Measurements from ENCODE around the gene ASGR1. TPM values are rescaled to one million over a fixed set of nuclear protein-coding genes. Genes with fewer than 3 reads are reported as not detected.
"Not testable (repeated sequence)": the region's sequence is repeated elsewhere in the genome, so short reads cannot be mapped to it uniquely, and the experiment has no call there.

The ASGR1 gene
- total and polyA plus RNA-seq, 2 of the 4 experiments (the other 2 are of a cell fraction): 1.3 to 3.8 TPM

- CTCF ChIA-PET; H3K4me1 ChIP-seq (ENCODE audit: control insufficient read depth, insufficient read depth, low read length); H3K56ac ChIP-seq (ENCODE audit: extremely low read depth, insufficient read depth, low read length); H3K27ac ChIP-seq (ENCODE audit: insufficient read depth, low read length); H4K20me1 ChIP-seq (ENCODE audit: insufficient read depth, low read length); POLR2A ChIA-PET (ENCODE audit: unreplicated experiment); dilution Hi-C loops (cut with HindIII; ENCODE audit: low sequenced_read_pairs, unreplicated experiment); H2AK5ac ChIP-seq (ENCODE audit: low read depth, low read length); BruUV-seq (replicated peaks); H3K18ac ChIP-seq (ENCODE audit: low read depth, low read length); H3K9me1 ChIP-seq (ENCODE audit: insufficient read depth, low read length); H3K4me3 ChIP-seq (ENCODE audit: insufficient read depth, low read depth, low read length); H3K23ac ChIP-seq (ENCODE audit: low read depth, low read length); H3K4me2 ChIP-seq (ENCODE audit: low read depth, low read length); in situ Hi-C loops (cut with MboI; ENCODE audit: low sequenced_read_pairs); intact Hi-C loops (cut with micrococcal nuclease); H2AK9ac ChIP-seq (replicated peaks; ENCODE audit: low read depth, low read length, poor library complexity); H3K9ac ChIP-seq (ENCODE audit: low read depth, low read length); DNase-seq; H3K14ac ChIP-seq (replicated peaks; ENCODE audit: low read depth, low read length); H2BK20ac ChIP-seq (ENCODE audit: low read depth, low read length); H2BK120ac ChIP-seq (ENCODE audit: low read depth, low read length); H3K36me3 ChIP-seq (ENCODE audit: control insufficient read depth, insufficient read depth, low read length); H3K27me3 ChIP-seq (ENCODE audit: control insufficient read depth, insufficient read depth, low read length); H3K79me1 ChIP-seq (ENCODE audit: low read depth in 1 of 2, low read length in 2 of 2); H2BK15ac ChIP-seq (ENCODE audit: low read depth, low read length); H3K9me3 ChIP-seq (ENCODE audit: control insufficient read depth, insufficient read depth, low read length); H2BK5ac ChIP-seq (ENCODE audit: low read depth, low read length, poor library complexity, severe bottlenecking); H3K4ac ChIP-seq (ENCODE audit: low read depth, low read length); H2AFZ ChIP-seq (replicated peaks; ENCODE audit: low read length, poor library complexity); H4K91ac ChIP-seq (ENCODE audit: insufficient read depth, low read depth, low read length); H4K8ac ChIP-seq (ENCODE audit: low read depth in 2 of 2, low read length in 2 of 2); H4K5ac ChIP-seq (ENCODE audit: low read depth, low read length); ATAC-seq (ENCODE audit: low read depth): not testable (repeated sequence)
- WGBS, 2 experiments (ENCODE audit: extremely low coverage in 2 of 2, insufficient read length in 1 of 2): no CpG with 5 or more reads among the region's 2 CpGs
Observed at GRCh38 chr17:7182101-7182500, 2.9 kb upstream of the ASGR1 start.
